ENCODE results near the gene TEDDM1.
A peak's percentile ranks its signal among the peaks of the same experiment; 100 is the strongest.

DNA sequence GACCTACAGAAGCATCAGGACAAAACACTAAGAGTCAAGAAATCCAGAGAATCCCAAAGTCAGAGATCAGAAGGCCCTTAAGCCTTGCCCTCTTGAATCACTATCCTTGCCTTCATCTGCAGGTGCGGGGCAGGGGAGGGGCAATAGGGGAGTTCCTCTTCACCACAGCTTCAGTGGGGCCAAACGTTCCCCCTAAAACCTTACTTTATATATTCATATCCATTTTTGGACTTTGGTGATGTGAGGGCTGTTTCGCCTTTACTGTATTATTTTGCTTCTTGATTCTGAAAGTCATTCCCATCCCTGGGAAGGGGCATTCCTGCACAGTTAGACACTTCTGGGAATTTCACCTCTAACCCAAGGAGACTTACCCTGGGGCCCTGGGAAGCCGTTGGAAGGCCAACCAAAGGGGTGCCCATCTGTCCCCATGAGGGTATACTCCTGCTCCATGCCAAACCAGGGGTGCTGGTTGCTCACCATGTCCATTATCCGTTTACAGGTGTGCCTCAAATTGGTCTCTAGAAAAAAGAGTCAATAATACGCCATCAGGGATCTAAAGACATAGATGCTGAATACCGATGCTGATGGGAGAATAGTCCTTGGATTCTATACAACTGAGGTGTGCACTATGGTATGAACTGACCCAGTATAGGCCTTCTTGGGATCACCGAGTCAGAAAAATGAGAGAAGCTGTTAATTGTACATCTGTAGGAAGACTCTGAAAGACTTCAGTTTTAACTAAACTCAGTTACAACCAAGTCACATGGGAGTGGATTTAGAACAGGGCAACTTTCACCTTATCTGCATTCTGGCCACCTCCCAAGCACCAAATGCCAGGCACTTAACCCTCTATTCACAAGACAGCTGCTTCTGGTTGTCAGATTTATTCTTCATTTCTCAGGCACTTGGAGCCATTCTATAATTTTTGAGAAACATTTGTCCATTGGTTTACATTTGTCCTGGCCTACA lies 14.3 kb downstream of the TEDDM1 start:
- TF ChIP-seq POLR2A (IDR thresholded peaks at IDR 0.05): peak; percentile 8
- no peak for TF ChIP-seq CTCF (IDR thresholded peaks at IDR 0.05)

All from right lobe of liver (tissue), 4 donors.